Measurements from ENCODE around the gene ACACA.

DNA sequence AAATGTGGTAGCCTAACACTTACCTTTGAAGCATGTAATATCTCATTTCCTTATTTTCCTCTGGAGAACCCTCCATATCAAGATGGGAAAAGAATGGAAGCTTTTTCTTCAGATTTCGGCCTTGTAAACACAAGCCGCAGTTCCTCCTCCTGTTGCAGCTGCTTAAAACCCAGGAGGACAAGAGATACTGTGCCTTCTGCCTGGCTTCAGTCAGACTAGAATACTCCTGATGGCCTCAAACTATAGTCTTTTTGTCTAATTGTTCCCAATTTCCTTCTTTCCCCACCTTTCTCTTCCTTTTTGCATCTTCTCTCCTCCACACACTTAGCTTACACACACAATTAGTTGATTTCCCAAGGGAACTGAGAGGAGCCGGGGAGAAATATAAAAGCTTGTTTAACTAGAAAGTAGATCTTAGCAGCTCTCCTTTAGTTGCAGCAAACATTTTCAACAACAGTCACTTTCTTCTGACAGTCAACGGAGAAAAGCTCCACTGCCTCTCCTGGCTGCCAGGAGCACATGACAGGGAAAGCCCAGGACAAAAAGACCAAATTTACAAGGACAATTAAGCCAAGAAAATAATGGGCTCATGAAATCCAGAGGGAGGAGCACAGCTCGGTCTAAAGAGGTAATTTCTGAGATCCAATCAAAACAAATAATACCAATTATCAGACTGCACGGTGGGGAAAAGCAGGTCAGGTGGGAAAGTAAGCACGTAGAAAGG is 107.2 kb downstream of the ACACA start:
- TF ChIP-seq CTCF (IDR thresholded peaks at IDR 0.05 in 2 of 3, conservative IDR thresholded peaks at IDR 0.05 in 1 of 3; ENCODE audit: insufficient read depth in 2 of 3, low read depth in 1 of 3, low read length in 3 of 3): no peak
- TF ChIP-seq SMARCA4 (IDR thresholded peaks at IDR 0.05): no peak

Measured in K562 (cell line).